ENCODE results near the gene KIRREL3.

GRCh38 chr11:126945319-126945718 lies 55.3 kb downstream of the KIRREL3 start:
- no peak for TF ChIP-seq GATA3 (IDR thresholded peaks at IDR 0.05; ENCODE audit: low read depth, low read length)
- TF ChIP-seq GATA2 (IDR thresholded peaks at IDR 0.05; ENCODE audit: low read depth, low read length): no peak
